Hepatocyte (in vitro differentiated cells): ENCODE data around the gene ACOT8.

Experiments used
- CTCF ChIP-seq: fragments of 200-600 bp; sonication (generic); IDR thresholded peaks from 2 replicates; pipeline ENCODE4 v1.5.1; 2016; ENCODE audit warnings: antibody characterized with exemption, mild to moderate bottlenecking; ENCODE audit not compliant: poor library complexity
- EZH2 ChIP-seq: fragments of 200-600 bp; sonication (generic); IDR thresholded peaks from 2 replicates; pipeline ENCODE4 v1.6.1; 2016; ENCODE audit warnings: antibody characterized with exemption, mild to moderate bottlenecking, borderline replicate concordance

GRCh38 chr20:45893831-45894230 is 36.6 kb upstream of the ACOT8 start:
- TF ChIP-seq CTCF (no peak), EZH2 (no peak)
